ENCODE results near the gene SHLD1.

The SHLD1 gene

DNA sequence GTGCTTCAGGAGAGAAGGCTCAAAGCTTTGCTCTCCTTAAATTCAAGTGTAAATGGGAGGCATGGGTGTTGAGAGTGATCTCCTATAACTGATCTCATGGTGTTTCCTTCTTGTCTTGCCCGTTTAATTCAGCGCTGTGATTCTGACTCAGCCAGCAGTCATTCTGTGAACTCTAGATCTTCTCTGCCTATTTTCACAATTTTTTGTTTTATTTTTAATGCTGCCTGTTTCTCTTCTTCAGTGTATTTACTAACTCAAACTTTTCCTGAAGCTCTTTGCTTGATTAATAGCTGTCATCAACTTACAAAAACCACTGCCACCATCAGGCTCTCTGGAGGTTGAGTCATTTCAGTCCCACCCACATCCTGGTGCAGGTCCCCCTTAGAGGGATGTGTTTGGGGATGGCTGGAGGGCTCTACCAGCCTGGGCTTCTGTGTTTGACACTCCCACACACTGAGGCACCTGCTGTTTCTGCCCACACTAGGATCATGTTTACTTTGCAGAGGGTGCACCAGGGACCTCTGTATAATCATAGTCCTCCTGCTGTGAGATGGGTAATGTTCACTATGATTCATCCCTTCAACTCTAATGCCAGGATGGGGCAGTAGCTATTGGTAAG lies 94.0 kb downstream of the SHLD1 start:
- TF ChIP-seq, protein P1, sequence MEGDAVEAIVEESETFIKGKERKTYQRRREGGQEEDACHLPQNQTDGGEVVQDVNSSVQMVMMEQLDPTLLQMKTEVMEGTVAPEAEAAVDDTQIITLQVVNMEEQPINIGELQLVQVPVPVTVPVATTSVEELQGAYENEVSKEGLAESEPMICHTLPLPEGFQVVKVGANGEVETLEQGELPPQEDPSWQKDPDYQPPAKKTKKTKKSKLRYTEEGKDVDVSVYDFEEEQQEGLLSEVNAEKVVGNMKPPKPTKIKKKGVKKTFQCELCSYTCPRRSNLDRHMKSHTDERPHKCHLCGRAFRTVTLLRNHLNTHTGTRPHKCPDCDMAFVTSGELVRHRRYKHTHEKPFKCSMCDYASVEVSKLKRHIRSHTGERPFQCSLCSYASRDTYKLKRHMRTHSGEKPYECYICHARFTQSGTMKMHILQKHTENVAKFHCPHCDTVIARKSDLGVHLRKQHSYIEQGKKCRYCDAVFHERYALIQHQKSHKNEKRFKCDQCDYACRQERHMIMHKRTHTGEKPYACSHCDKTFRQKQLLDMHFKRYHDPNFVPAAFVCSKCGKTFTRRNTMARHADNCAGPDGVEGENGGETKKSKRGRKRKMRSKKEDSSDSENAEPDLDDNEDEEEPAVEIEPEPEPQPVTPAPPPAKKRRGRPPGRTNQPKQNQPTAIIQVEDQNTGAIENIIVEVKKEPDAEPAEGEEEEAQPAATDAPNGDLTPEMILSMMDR (IDR thresholded peaks at IDR 0.05; ENCODE audit: low read depth, low read length, missing control alignments) = no peak
- no peak for DNase-seq (ENCODE audit: extremely low read depth, low read depth)
- no peak overlapping the region for H3K4me3 ChIP-seq (replicated peaks; ENCODE audit: low read depth, low read length)

DNA sequence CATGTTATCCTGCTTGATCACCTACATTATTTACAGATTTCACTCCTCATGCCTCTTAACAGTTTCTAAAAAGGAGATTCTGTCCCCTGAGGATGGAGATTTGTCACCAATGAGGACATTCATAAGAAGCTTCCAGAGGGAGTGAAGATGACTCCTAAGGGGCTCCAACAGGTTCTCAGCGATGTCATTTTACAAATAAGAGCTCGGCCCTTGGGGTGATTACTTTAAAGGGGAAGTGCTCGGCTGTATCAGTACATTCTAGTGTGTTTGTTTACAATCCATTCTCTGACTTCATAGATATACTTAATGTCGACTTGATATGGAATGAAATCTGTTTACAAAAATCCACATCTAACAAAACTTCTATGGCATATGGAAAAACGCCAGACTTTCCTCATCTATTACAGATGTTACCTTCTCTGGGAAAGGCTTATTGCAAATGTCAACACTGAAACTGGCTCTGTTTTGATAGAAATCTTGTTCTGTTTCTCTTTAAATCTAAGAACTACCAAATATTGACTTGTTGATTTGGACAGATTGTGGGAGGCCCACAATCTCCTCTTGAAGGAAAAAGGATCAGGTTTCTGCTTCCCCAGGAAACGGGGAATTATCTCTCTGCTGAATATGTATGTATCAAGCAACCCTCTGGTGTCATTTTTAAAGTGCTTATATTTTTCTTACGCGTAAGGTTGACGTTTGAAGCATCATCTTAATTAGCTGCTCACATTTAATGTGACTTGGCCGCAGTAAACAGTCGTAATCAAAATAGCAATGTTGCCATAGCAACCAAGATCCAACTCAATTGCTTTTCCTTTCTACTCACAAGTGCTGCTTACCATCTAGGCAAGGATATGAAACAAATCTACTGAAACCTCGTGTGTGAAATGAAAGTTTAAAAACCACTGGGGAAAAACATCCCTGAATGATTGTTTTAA lies 95.7 kb downstream of the SHLD1 start:
- TF ChIP-seq, protein P1 (IDR thresholded peaks at IDR 0.05; ENCODE audit: low read depth, low read length, missing control alignments) = no peak
- peak; percentile 25 for DNase-seq (ENCODE audit: extremely low read depth, low read depth)

DNA sequence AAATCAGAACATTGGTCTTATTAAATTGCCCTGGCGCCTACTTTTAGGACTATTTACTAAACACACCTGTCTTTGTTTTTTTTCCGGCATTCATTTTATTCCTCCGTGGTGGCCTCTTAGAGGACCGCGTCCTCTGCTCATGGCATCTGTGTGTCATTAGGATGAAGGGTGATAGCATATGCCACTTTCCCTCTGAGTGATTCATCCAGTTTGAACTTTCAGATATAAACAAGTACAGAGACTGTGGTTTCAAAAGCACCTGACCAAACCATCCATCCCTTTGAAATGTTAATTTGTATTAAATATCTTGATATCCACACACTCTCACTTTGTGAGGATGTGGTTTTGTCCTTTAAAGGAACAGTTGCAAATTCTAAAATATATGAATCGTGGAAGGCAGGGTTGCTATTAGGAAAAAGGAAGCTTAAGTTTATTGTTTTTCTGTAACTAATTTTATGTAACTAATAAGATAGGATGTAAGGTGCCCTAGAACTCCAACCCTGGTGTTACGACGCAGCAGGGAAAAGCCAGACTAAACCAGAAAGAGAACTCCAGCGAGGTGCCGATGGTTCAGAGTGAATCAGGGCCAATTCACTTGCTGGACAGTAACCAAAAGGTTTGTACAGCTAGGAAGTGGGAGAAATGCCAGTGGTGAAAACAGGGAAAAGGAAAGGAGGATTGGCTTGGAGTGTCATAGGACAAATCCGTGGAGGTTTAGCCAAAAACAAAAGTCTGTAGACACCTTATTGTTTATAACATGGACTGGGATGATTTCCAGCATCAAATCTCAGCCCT lies 98.7 kb downstream of the SHLD1 start:
- H3K4me3 ChIP-seq (replicated peaks; ENCODE audit: low read depth, low read length) = no peak overlapping the region
- TF ChIP-seq, protein P1 (IDR thresholded peaks at IDR 0.05; ENCODE audit: low read depth, low read length, missing control alignments) = no peak
- peak; percentile 21 for DNase-seq (ENCODE audit: extremely low read depth, low read depth)

More for the DNA sequence above, 95.7 kb downstream of the SHLD1 start:
- H3K4me3 ChIP-seq (replicated peaks; ENCODE audit: low read depth, low read length) = no peak overlapping the region

DNA sequence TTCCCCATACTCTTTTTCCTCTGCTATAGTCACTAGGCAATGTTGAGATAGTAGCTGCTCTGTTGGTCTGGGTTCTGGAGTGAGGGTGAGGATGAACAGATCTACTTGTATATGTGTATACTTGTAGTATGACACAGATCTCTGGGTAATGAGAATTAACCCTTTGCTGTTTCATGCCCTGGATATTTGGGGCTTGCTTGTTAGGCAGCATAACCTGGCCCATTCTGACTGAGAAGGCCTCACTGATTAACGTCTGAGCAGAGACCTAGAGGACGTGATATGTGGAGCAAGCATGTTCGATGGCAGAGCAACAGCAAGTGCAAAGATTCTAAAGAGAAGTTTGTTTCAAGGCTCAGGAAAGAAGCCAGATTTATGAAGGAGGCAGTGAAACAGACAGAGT lies 105.7 kb downstream of the SHLD1 start:
- H3K4me3 ChIP-seq (replicated peaks; ENCODE audit: low read depth, low read length) = no peak overlapping the region
- TF ChIP-seq, protein P1 (IDR thresholded peaks at IDR 0.05; ENCODE audit: low read depth, low read length, missing control alignments) = no peak
- DNase-seq (ENCODE audit: extremely low read depth, low read depth) = no peak

DNA sequence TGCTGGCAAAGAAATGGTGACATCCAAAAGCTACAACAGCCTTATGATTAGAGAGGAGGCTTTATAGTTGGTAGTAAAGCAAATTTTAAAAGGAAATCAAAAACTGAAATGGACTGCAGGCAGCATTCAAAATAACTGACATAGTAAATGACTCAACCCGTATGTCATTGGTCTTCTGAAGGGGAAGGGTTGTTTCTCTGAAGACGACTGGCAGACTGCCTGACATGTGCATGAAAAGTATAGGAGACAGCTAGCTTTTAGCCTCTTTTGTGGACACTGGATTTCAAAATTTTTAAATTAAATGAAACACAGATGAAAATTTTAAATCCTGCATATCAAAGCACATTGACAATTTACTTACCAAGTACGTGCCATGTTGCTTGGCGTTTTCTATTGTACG lies 109.4 kb downstream of the SHLD1 start:
- H3K4me3 ChIP-seq (replicated peaks; ENCODE audit: low read depth, low read length) = no peak overlapping the region
- DNase-seq (ENCODE audit: extremely low read depth, low read depth) = no peak
- TF ChIP-seq, protein P1 (IDR thresholded peaks at IDR 0.05; ENCODE audit: low read depth, low read length, missing control alignments) = no peak

DNA sequence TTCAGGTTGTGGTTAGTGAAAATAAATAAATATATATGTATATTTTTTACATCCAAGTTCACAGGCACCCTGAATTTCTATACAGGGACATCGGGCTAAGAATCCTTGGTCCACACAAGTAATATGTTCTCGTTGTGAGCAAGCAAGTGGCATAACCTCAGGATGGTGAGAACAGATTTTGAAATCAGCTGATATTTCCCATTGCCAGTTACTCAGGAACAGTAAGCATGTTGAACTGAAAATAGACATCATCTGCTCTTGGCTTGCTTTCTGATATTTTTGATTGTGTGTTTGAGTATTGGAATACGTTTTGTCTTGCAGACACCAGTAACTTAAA lies 112.5 kb downstream of the SHLD1 start:
- H3K4me3 ChIP-seq (replicated peaks; ENCODE audit: low read depth, low read length) = no peak overlapping the region
- TF ChIP-seq, protein P1 (IDR thresholded peaks at IDR 0.05; ENCODE audit: low read depth, low read length, missing control alignments) = no peak
- DNase-seq (ENCODE audit: extremely low read depth, low read depth) = no peak

Data from HFF-Myc (cell line).